Natural killer cell treated with Interleukin-12 subunit alpha and Interleukin-12 subunit beta and Interleukin-15 and Interleukin-18, amount 100 ng/mL, for 72 hours (primary cell): ENCODE data around the gene PTPN5. TPM values are rescaled to one million over a fixed set of nuclear protein-coding genes. Genes with fewer than 3 reads are reported as not detected.

Experiments used
- ATAC-seq, 2 donors: fragments of 150-1000 bp; cut with Tn5 transposase in 1 of 2; sonication (Bioruptor Pico), chemical (Tn5 transposase) in 1 of 2; 2 replicates each; pipeline ENCODE4 v1.10.0; 2021
- DNase-seq: peaks from one replicate; pipeline ENCODE4 v3.0.0; 2022; ENCODE audit warnings: low spot score
- H3K27ac Mint-ChIP-seq, 2 donors: 1 replicate in 1 of 2; 2 replicates in 1 of 2; pipeline ENCODE4 v1.8.0; 2022; ENCODE audit warnings: mixed read lengths in 2 of 2, mild to moderate bottlenecking in 1 of 2, moderate library complexity in 1 of 2
- H3K27me3 Mint-ChIP-seq, 2 donors: 1 replicate in 1 of 2; 2 replicates in 1 of 2; pipeline ENCODE4 v1.8.0; 2022; ENCODE audit warnings: mixed read lengths in 2 of 2
- H3K36me3 Mint-ChIP-seq: one replicate; pipeline ENCODE4 v1.8.0; 2022; ENCODE audit warnings: mixed read lengths
- H3K4me1 Mint-ChIP-seq, 2 donors: 1 replicate in 1 of 2; 2 replicates in 1 of 2; pipeline ENCODE4 v1.8.0; 2022; ENCODE audit warnings: low read depth in 2 of 2, mixed read lengths in 2 of 2, mild to moderate bottlenecking in 1 of 2
- H3K4me3 Mint-ChIP-seq: one replicate; pipeline ENCODE4 v1.8.0; 2022; ENCODE audit warnings: mixed read lengths
- H3K9me3 Mint-ChIP-seq: 2 replicates; pipeline ENCODE4 v1.8.0; 2022; ENCODE audit warnings: mixed read lengths
- total RNA-seq, 2 donors: library from RNA; stranded (reverse); gene quantifications; one replicate each; pipeline ENCODE4 v1.2.3, GENCODE V29; 2022

The PTPN5 gene
- total RNA-seq, 2 donors from 2014 or later, result not detected

DNA sequence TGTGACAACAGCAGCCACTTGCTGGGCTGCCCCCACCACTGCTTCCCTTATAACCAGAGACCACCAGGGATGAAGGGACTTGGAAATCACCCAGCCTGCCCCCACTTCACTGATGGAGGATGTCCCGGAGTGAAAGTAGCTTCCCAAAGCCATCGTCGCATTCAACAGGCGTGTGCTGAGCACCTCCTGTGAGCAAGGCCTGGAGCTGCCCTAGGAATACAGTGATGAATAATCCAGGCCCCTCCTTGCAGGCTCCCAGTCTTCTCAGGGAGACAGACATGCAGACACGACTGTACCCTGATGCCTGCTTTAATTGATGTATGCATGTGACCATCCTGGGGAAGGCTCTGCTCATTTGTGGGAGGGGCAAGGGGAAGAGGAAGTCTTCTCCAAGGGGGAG, 22.6 kb downstream of the PTPN5 start:
- H3K9me3 Mint-ChIP-seq, result no peaks in the 10 kb centered on the region
- peaks cover 15 to 24% of the 10 kb centered on the region in 2 donors for H3K4me1 Mint-ChIP-seq
- no peaks in the 10 kb centered on the region for H3K36me3 Mint-ChIP-seq
- peak overlapping the region; percentile 5 to 40 for H3K27ac Mint-ChIP-seq
- DNase-seq, result no peak
- peak in 1 of 2 donors; percentile 4 for ATAC-seq
- peak overlapping the region; percentile 73 for H3K4me3 Mint-ChIP-seq
- H3K27me3 Mint-ChIP-seq, result peaks cover 18 to 27% of the 10 kb centered on the region in 2 donors

DNA sequence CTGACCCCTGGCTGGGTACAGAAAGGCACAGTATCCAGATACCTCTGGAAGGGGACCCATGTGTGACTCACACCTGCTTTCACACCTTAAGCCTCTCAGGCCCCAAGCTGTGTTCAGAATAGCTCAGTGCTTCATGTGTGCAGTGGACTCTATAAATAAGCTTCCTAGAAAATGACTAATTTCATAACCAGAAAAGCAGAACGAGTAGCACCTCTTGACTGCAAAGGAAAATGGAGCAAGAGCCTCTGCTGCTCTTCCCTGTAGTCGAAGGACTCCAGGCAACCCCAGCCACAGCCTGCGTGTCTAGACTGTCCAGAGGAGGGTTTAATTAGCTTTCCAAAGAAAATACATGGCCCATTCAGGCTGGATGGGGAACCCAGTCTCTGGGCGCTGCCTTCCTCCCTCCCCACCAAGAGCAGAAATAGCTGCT, 23.1 kb downstream of the PTPN5 start:
- Mint-ChIP-seq H3K27ac (peak overlapping the region; percentile 5 to 40), H3K4me1 (peaks cover 18 to 28% of the 10 kb centered on the region in 2 donors), H3K36me3 (no peaks in the 10 kb centered on the region), H3K27me3 (peaks cover 18 to 27% of the 10 kb centered on the region in 2 donors), H3K4me3 (peak overlapping the region; percentile 73), H3K9me3 (no peaks in the 10 kb centered on the region)
- DNase-seq (no peak), ATAC-seq (peak; percentile 79 to 89)

DNA sequence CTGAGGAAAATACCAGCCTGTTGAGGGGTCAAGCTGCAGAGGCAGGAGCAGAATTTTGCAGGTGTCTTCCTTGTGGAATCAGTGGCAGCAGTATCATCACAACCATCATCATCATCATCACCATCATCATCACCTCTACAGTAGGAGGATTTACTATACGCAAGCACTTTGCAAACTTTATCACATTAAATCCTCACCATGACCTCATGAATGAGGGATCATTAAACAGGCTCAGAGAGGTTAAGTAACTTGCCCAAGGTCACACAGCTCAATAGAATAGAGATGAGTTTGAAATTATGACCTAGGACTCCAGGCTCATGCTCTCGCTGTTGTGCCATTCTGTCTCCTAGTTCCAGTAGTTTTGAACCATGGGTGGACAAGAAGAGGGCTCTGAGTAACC, 25.6 kb downstream of the PTPN5 start:
- no peak overlapping the region for H3K27ac Mint-ChIP-seq
- no peaks in the 10 kb centered on the region for H3K36me3 Mint-ChIP-seq
- H3K4me3 Mint-ChIP-seq, result no peak overlapping the region
- H3K4me1 Mint-ChIP-seq, result peaks cover 14 to 28% of the 10 kb centered on the region in 2 donors
- ATAC-seq (no peak), DNase-seq (no peak)
- H3K27me3 Mint-ChIP-seq, result peaks cover 11 to 13% of the 10 kb centered on the region in 2 donors
- no peaks in the 10 kb centered on the region for H3K9me3 Mint-ChIP-seq

DNA sequence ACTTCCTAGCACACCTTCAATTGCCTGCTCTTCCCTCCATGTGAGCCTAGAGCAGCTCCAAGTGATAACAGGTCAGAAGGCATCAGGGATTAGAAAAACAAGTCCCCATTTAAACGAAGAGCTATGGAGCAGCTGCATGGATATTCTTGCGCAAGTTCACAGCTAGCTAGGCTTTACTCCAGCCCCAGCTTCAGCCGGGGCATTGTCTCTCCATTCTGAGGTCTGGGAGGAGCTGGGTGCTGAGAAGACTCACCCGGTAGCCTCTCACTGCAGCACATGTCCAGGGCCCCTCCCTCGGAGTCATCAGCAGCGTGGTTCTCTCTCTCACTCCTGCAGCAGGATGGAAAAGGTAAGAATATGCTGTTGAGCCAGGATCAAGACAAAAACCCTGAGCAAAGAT, 26.0 kb downstream of the PTPN5 start:
- Mint-ChIP-seq H3K4me1 (peaks cover 14 to 28% of the 10 kb centered on the region in 2 donors), H3K4me3 (no peak overlapping the region), H3K9me3 (no peaks in the 10 kb centered on the region), H3K36me3 (no peaks in the 10 kb centered on the region), H3K27ac (no peak overlapping the region), H3K27me3 (peaks cover 11 to 13% of the 10 kb centered on the region in 2 donors)
- no peak for DNase-seq
- no peak for ATAC-seq

DNA sequence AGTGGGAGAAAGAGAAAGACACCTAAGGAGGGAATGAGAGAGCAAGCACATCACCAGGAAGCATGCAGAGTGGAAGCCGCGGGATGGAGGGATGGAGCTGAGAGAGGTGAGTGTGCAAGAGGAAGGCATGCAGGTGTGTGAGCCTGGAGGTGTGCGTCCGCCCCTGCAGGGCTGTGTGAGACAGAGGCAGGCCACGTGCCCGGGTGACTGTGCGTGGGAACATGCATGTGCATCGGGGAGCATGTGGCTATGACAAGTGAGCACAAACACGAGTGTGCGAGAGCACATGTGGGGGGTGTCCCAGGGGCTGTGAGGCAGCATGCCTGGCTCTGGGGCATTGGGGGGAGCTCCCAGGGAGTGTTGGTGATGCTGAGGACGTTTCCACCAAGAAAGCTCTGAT, 29.9 kb downstream of the PTPN5 start:
- H3K4me1 Mint-ChIP-seq, result peaks cover 6 to 10% of the 10 kb centered on the region in 2 donors
- no peaks in the 10 kb centered on the region for H3K36me3 Mint-ChIP-seq
- H3K9me3 Mint-ChIP-seq, result no peaks in the 10 kb centered on the region
- no peak overlapping the region for H3K4me3 Mint-ChIP-seq
- DNase-seq, result no peak
- H3K27ac Mint-ChIP-seq, result no peak overlapping the region
- H3K27me3 Mint-ChIP-seq, result peaks cover 13 to 21% of the 10 kb centered on the region in 2 donors
- no peak for ATAC-seq

DNA sequence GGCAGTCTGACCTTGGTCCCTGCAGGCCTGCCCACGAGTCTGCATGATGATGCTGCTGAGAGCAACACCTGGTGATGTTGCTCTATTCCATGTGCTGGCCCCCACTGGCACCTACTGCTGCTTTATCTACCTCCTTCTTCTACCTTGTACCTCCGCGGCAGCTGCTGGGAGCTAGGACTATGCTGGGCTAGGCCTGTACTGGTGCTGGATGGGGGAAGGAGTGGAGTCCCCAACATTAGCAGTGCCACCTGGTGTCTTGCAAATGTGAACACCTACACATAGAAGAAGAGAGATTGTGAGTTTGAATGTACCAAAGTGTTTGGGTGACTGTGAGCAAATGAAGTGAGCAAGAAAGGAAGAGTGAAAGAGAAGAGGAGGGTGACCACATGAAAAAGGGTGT, 30.5 kb downstream of the PTPN5 start:
- Mint-ChIP-seq H3K9me3 (no peaks in the 10 kb centered on the region), H3K36me3 (no peaks in the 10 kb centered on the region), H3K4me3 (no peak overlapping the region), H3K27ac (no peak overlapping the region), H3K4me1 (peaks cover 6 to 10% of the 10 kb centered on the region in 2 donors), H3K27me3 (peaks cover 13 to 21% of the 10 kb centered on the region in 2 donors)
- ATAC-seq (no peak), DNase-seq (no peak)

DNA sequence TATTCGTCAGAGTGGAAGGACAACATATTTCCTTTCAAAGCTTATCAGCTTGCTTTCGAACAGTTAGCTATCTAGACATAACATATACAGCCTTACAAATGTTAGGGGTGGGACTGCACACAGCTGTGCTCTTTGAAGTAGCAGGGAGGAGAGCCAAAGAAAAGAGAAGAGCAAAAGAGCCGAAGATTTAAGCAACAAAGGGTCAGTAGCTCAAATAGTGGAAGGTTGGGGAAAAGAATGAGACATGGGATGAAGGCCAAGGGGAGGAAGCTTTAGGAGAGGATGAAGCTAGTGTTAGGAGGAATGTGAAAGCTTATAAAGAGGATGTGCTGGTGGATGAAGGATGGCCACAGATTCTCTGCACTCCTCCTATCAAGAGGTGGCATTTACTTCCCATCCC, 33.8 kb downstream of the PTPN5 start:
- ATAC-seq, result no peak
- no peaks in the 10 kb centered on the region for H3K4me1 Mint-ChIP-seq
- no peak overlapping the region for H3K27ac Mint-ChIP-seq
- no peak for DNase-seq
- H3K36me3 Mint-ChIP-seq, result no peaks in the 10 kb centered on the region
- peaks cover 4 to 18% of the 10 kb centered on the region in 2 donors for H3K27me3 Mint-ChIP-seq
- H3K9me3 Mint-ChIP-seq, result no peaks in the 10 kb centered on the region
- no peak overlapping the region for H3K4me3 Mint-ChIP-seq

DNA sequence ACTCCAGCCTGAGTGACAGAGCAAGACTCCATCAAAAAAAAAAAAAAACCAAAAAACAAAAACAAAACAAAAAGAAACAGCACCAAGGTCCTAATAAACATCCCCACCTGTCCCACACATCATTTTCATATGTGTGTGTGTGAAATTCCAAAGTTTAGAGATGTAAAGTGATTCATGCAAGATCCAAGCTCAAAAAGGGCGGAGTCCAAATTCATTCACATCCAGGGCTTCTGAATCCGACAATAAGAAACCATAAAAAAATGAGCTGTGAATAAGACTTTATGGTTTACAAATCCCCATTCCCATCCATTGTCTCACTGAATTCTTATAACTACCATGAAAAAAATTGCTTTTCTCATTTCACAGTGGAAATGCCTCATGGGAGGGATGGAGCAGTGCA, 34.7 kb downstream of the PTPN5 start:
- Mint-ChIP-seq H3K4me1 (no peaks in the 10 kb centered on the region), H3K4me3 (no peak overlapping the region), H3K9me3 (no peaks in the 10 kb centered on the region), H3K27me3 (peaks cover 7 to 18% of the 10 kb centered on the region in 2 donors), H3K27ac (no peak overlapping the region), H3K36me3 (no peaks in the 10 kb centered on the region)
- ATAC-seq (no peak), DNase-seq (no peak)

DNA sequence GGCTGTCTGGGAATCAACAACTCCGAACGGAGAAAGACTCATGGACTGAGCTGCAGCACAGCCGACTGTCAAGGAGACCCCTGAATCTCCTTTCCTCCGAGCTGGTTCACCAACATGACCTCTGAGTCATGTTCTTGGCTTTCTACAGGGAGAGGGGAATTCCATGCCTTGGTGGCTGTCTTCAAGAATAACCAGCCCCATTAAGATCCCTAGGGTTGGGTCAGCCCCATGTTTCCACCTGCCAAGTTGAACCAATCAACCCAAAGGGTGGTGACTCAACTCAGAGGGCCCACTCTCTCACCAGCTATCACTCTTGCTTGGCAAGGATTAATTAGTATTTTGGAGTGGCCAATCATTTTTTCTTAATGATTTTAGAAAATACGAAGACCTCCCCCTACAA, 37.3 kb downstream of the PTPN5 start:
- Mint-ChIP-seq H3K4me1 (no peaks in the 10 kb centered on the region), H3K27ac (no peak overlapping the region), H3K36me3 (no peaks in the 10 kb centered on the region), H3K4me3 (no peak overlapping the region), H3K27me3 (peaks cover 9 to 18% of the 10 kb centered on the region in 2 donors), H3K9me3 (no peaks in the 10 kb centered on the region)
- ATAC-seq (no peak), DNase-seq (no peak)

DNA sequence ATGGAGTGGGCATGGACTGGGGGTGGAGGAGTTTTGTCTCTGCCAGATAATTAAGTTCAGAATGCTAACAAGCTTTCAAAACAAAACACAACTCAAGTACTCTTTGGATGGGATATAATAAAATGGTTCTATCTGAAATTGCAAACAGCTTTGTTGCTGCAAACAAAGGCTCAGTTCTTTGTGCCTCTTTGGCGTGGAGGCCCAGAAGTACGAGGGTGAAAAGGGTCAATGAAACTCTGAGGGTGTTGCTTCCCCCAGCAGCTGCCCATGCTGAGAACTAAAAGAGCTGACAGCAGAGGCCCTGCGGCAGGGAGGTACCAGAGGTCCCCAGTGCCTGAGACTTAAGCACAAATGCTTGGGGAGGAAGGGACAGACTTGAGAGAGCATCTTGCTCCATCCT, 39.1 kb downstream of the PTPN5 start:
- H3K27me3 Mint-ChIP-seq, result peaks cover 5 to 8% of the 10 kb centered on the region in 2 donors
- H3K9me3 Mint-ChIP-seq, result no peaks in the 10 kb centered on the region
- no peak overlapping the region for H3K27ac Mint-ChIP-seq
- no peaks in the 10 kb centered on the region for H3K4me1 Mint-ChIP-seq
- no peak overlapping the region for H3K4me3 Mint-ChIP-seq
- no peak for ATAC-seq
- no peak for DNase-seq
- no peaks in the 10 kb centered on the region for H3K36me3 Mint-ChIP-seq

DNA sequence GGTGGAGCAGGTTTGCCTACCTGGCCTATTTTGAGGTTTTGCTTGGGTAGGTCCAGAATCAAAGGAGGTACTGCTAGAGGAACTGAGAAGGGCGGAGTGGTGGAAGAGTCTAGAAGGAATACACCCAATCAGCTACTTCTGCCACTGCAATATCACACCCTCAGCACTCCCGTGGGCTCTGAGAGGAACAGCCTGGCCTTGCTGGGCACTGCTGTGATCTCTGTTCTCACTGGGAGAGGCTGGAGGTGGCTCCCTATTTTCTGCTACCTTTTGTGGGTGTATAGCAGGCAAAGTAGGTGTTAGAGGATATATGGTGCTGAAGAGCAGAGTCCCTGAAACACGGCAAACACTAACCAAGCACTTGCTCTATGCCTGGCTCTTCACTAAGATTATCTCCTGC, 40.7 kb downstream of the PTPN5 start:
- Mint-ChIP-seq H3K9me3 (no peaks in the 10 kb centered on the region), H3K36me3 (no peaks in the 10 kb centered on the region), H3K27ac (no peak overlapping the region), H3K27me3 (peaks cover 7 to 8% of the 10 kb centered on the region in 2 donors), H3K4me3 (no peak overlapping the region), H3K4me1 (no peaks in the 10 kb centered on the region)
- ATAC-seq, result no peak
- DNase-seq, result no peak

DNA sequence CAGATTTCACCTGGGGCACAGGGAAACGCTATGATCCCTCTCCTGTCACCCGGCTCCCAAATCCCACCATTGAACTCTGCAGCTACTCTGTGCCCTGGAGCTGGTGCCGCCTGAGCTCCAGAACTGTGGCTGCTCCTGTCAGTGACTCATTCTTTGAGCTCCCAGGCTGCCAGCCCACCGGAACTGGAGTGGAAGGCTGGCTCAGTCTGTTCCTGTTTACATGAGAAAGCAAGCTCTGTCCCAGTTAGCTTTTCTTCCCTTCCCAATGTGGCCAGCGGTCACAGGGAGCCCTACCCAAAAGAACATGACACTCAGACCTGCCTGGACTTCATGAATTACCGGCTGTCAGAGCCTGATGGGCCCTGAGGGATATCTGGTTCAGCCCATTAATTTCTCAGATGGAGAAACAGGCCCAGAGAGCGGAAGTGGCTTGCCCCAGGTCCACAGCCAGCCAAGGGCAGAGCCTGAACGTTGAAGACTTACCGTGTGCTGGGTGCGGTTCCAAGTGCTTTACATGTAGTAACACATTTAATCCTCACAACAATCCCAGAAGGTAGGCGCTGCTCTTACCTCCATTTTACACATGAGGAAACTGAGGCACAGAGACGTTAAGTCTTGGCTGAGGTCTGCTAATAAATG, 41.8 kb downstream of the PTPN5 start:
- Mint-ChIP-seq H3K36me3 (no peaks in the 10 kb centered on the region), H3K4me1 (no peaks in the 10 kb centered on the region), H3K9me3 (no peaks in the 10 kb centered on the region), H3K4me3 (no peak overlapping the region), H3K27me3 (peaks cover 7 to 8% of the 10 kb centered on the region in 2 donors), H3K27ac (no peak overlapping the region)
- ATAC-seq (no peak), DNase-seq (no peak)

DNA sequence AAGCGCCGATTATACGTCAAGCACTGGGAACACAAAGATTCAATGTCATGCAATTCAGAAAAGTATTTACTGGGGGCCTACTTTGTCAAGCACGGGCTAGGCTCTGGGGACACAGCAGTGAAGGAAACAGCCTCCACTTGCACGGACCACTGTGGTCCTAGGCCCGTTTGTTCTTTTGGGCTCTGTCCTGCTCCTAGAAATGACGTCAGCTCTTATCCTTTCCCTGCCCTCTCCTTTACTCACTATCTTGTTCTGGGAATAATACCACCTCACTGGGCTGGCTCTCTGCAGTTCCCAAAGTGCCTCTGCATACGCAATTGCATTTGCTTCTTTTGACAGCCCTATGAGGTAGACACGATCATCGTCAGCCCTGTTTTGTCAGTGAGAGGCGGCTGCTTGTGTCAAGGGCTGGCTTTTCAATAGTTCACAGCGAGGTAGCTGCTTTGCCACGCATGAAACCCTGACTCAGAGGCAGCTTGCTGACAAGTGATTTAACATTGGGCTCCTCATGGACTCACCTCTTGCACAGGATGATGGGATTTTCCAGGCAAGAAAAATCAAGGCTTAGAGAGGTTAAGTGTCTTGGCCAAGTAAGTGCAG, 42.7 kb downstream of the PTPN5 start:
- no peak overlapping the region for H3K4me3 Mint-ChIP-seq
- ATAC-seq (no peak), DNase-seq (no peak)
- no peaks in the 10 kb centered on the region for H3K9me3 Mint-ChIP-seq
- no peak overlapping the region for H3K27ac Mint-ChIP-seq
- H3K27me3 Mint-ChIP-seq, result peaks cover 5 to 7% of the 10 kb centered on the region in 2 donors
- no peaks in the 10 kb centered on the region for H3K4me1 Mint-ChIP-seq
- H3K36me3 Mint-ChIP-seq, result no peaks in the 10 kb centered on the region

DNA sequence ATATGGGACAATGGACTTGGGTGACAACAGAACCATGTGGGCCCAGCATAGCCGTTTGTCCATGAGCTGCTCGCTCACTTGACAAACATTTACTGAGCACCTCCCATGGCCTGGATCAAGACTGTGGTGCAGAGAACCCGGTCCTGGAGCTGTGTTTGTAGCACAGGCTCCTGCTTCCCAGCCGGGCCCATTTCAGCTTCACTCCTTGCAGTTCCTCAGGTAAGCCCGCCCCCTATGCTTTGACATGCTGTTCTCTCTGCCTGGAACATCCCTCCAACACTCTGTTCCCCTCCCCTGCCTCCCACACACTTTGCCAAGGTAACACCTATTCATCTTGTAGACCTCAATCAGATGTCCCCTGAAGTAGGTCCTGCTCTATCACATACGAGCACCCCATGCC, 46.3 kb downstream of the PTPN5 start:
- H3K4me1 Mint-ChIP-seq, result no peaks in the 10 kb centered on the region
- DNase-seq, result no peak
- no peaks in the 10 kb centered on the region for H3K9me3 Mint-ChIP-seq
- no peak overlapping the region for H3K27ac Mint-ChIP-seq
- H3K27me3 Mint-ChIP-seq, result peaks cover 0 to 2% of the 10 kb centered on the region in 2 donors
- no peak for ATAC-seq
- no peak overlapping the region for H3K4me3 Mint-ChIP-seq
- no peaks in the 10 kb centered on the region for H3K36me3 Mint-ChIP-seq
